HepG2 (cell line): ENCODE results near the gene COL18A1. TPM values are rescaled to one million over a fixed set of nuclear protein-coding genes. Genes with fewer than 3 reads are reported as not detected.

Source experiments
- AKAP8 ChIP-seq: sonication (generic); formaldehyde crosslinking; IDR thresholded peaks from 2 replicates; pipeline ENCODE4 v1.5.1; 2020; ENCODE audit warnings: mild to moderate bottlenecking, missing genetic modification reagents
- ETV6 ChIP-seq: sonication (generic); formaldehyde crosslinking; conservative IDR thresholded peaks from 2 replicates; pipeline ENCODE4 v1.4.0; 2020; ENCODE audit warnings: missing genetic modification reagents
- JDP2 ChIP-seq: sonication (generic); formaldehyde crosslinking; IDR thresholded peaks from 2 replicates; pipeline ENCODE4 v1.8.1; 2022; ENCODE audit warnings: missing genetic modification reagents, borderline replicate concordance
- KAT8 ChIP-seq: IDR thresholded peaks from 2 replicates; pipeline ENCODE4 v1.6.1; 2016; ENCODE audit warnings: missing genetic modification reagents, missing compliant biosample characterization
- MLLT10 ChIP-seq: sonication (generic); formaldehyde crosslinking; IDR thresholded peaks from 2 replicates; pipeline ENCODE4 v1.4.0; 2020; ENCODE audit warnings: missing genetic modification reagents
- NFIB ChIP-seq: sonication (generic); formaldehyde crosslinking; IDR thresholded peaks from 2 replicates; pipeline ENCODE4 v1.9.0; 2021; ENCODE audit warnings: missing genetic modification reagents, mild to moderate bottlenecking, borderline replicate concordance
- POLR2AphosphoS2 ChIP-seq: IDR thresholded peaks from 2 replicates; pipeline ENCODE4 v1.6.1; 2011; ENCODE audit warnings: low read depth, low read length, improper control_type of control experiment
- ZC3H13 ChIP-seq: sonication (generic); formaldehyde crosslinking; IDR thresholded peaks from 2 replicates; pipeline ENCODE4 v1.8.1; 2023; ENCODE audit warnings: mild to moderate bottlenecking, missing genetic modification reagents, moderate library complexity
- ZC3H4 ChIP-seq: sonication (generic); formaldehyde crosslinking; IDR thresholded peaks from 2 replicates; pipeline ENCODE4 v1.4.0; 2020; ENCODE audit warnings: missing genetic modification reagents, borderline replicate concordance
- ZNF180 ChIP-seq: sonication (generic); formaldehyde crosslinking; IDR thresholded peaks from 2 replicates; pipeline ENCODE4 v1.4.0; 2020; ENCODE audit warnings: low read depth, missing genetic modification reagents, borderline replicate concordance
- ZNF292 ChIP-seq: sonication (generic); formaldehyde crosslinking; IDR thresholded peaks from 2 replicates; pipeline ENCODE4 v1.8.1; 2022; ENCODE audit warnings: mild to moderate bottlenecking, low read depth, missing genetic modification reagents, borderline replicate concordance
- ZNF33B ChIP-seq: sonication (generic); formaldehyde crosslinking; IDR thresholded peaks from 2 replicates; pipeline ENCODE4 v1.5.1; 2020; ENCODE audit warnings: mild to moderate bottlenecking, missing genetic modification reagents
- ZNF451 ChIP-seq: sonication (generic); formaldehyde crosslinking; IDR thresholded peaks from 2 replicates; pipeline ENCODE4 v1.5.0; 2020; ENCODE audit warnings: mild to moderate bottlenecking, missing genetic modification reagents
- ZNF577 ChIP-seq: sonication (generic); formaldehyde crosslinking; IDR thresholded peaks from 2 replicates; pipeline ENCODE4 v1.4.0; 2020; ENCODE audit warnings: mild to moderate bottlenecking, low read depth, missing genetic modification reagents, borderline replicate concordance
- polyA plus RNA-seq, 8 experiments: library from polyadenylated mRNA; depleted of rRNA in 3 of 8; stranded (reverse) in 7 of 8; unstranded in 1 of 8; fragments of >200 nt; fragmentation: Illumina TruSeq in 4 of 8; extraction: Trizol in 4 of 8; gene quantifications; 2 replicates each; pipeline versions ENCODE4 v1.2.1 to v1.2.3, GENCODE V29; 2011 to 2016; ENCODE audit warnings: low read depth in 4 of 8, missing spikeins in 1 of 8, mixed read lengths in 1 of 8; ENCODE audit not compliant: insufficient read depth in 1 of 8
- total RNA-seq, 5 experiments: library from RNA; depleted of rRNA; stranded (reverse); fragments of >200 nt; fragmentation: Illumina TruSeq; extraction: Trizol; gene quantifications; 2 replicates each; pipeline ENCODE4 v1.2.3, GENCODE V29; 2016; ENCODE audit warnings: low read depth in 1 of 5
- TF ChIP-seq, protein P1 (sequence below): sonication (generic); formaldehyde crosslinking; IDR thresholded peaks from 2 replicates; pipeline ENCODE4 v1.5.0; 2020; ENCODE audit warnings: mild to moderate bottlenecking, missing genetic modification reagents
- TF ChIP-seq, protein P2 (sequence below): sonication (generic); formaldehyde crosslinking; IDR thresholded peaks from 2 replicates; pipeline ENCODE4 v1.8.1; 2023; ENCODE audit warnings: missing genetic modification reagents, inconsistent platforms, borderline replicate concordance
- TF ChIP-seq, protein P3 (sequence below): sonication (generic); formaldehyde crosslinking; IDR thresholded peaks from 2 replicates; pipeline ENCODE4 v1.8.1; 2023; ENCODE audit warnings: mild to moderate bottlenecking, missing genetic modification reagents
- TF ChIP-seq, protein P4 (sequence below): sonication (generic); formaldehyde crosslinking; IDR thresholded peaks from 2 replicates; pipeline ENCODE4 v1.4.0; 2020; ENCODE audit warnings: missing genetic modification reagents, borderline replicate concordance
- TF ChIP-seq, protein P5 (sequence below): sonication (generic); formaldehyde crosslinking; IDR thresholded peaks from 2 replicates; pipeline ENCODE4 v1.4.0; 2020; ENCODE audit warnings: mild to moderate bottlenecking, low read depth, missing genetic modification reagents

COL18A1 gene
- total and polyA plus RNA-seq, 2 of the 13 experiments (the other 11 are each of a cell fraction or from before 2014, with no cell fraction given), result 79.0 to 102 TPM

DNA sequence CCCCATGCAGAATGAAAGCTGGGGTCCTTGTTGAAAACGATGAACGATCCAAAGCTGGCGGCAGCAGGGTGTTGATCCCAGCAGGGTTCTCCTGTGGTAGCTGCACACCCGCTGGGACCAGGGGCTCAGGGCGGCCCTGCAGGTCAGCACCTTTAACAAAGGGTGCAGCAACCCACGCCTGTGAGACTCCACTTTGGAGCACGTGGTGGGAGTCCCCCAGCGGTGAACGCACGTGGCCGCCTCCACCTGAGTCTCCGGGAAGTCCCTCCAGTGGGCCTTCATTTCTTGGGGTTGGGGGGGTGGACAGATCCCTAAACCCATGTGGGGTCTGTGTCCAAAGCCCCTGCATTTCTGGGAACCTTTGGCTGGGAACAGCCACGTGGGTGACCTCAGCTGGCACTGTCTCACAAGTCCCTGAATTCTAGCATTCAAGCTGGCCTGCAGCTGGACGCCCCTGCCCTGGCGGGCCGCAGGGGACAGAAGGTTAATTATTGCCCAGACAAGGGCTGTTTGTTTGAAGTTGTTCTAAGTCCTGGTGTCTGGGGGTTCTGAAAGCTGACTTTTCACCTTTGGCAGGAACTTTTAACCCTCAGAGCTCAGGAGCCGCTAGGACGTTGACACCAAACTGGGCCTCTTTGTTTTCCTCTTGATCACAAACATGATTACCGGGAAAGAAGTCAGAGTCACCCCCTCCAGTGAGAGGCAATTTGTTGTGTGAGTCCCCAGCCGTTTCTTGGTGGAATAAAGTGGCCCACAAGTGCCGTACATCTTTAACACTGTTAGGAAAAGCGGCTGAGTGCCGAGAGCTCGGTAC is 64.5 kb downstream of the COL18A1 start (continued):
- TF ChIP-seq ZNF451 (CRISPR knock-in tag) (no peak), ZNF292 (no peak), KAT8 (peak; percentile 56; the same call in 1 of the 2 replicates), JDP2 (CRISPR knock-in tag) (peak; percentile 52; the same call in 1 of the 2 replicates), MLLT10 (no peak), ZC3H4 (CRISPR knock-in tag) (no peak), POLR2AphosphoS2 (no peak), ZC3H13 (CRISPR knock-in tag) (peak; percentile 81), ZNF577 (CRISPR knock-in tag) (no peak), AKAP8 (CRISPR knock-in tag) (0 out of 2 replicates have a peak, but pooled peaks have one; percentile 36), ZNF33B (CRISPR knock-in tag) (0 out of 2 replicates have a peak, but pooled peaks have one; percentile 26), NFIB (CRISPR knock-in tag) (no peak), ZNF180 (no peak), ETV6 (no peak)
- TF ChIP-seq, protein P1, sequence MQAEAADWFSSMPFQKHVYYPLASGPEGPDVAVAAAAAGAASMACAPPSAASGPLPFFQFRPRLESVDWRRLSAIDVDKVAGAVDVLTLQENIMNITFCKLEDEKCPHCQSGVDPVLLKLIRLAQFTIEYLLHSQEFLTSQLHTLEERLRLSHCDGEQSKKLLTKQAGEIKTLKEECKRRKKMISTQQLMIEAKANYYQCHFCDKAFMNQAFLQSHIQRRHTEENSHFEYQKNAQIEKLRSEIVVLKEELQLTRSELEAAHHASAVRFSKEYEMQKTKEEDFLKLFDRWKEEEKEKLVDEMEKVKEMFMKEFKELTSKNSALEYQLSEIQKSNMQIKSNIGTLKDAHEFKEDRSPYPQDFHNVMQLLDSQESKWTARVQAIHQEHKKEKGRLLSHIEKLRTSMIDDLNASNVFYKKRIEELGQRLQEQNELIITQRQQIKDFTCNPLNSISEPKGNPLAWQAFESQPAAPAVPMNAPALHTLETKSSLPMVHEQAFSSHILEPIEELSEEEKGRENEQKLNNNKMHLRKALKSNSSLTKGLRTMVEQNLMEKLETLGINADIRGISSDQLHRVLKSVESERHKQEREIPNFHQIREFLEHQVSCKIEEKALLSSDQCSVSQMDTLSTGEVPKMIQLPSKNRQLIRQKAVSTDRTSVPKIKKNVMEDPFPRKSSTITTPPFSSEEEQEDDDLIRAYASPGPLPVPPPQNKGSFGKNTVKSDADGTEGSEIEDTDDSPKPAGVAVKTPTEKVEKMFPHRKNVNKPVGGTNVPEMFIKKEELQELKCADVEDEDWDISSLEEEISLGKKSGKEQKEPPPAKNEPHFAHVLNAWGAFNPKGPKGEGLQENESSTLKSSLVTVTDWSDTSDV (CRISPR knock-in tag), result no peak; the same call in 1 of the 2 replicates
- TF ChIP-seq, protein P2, sequence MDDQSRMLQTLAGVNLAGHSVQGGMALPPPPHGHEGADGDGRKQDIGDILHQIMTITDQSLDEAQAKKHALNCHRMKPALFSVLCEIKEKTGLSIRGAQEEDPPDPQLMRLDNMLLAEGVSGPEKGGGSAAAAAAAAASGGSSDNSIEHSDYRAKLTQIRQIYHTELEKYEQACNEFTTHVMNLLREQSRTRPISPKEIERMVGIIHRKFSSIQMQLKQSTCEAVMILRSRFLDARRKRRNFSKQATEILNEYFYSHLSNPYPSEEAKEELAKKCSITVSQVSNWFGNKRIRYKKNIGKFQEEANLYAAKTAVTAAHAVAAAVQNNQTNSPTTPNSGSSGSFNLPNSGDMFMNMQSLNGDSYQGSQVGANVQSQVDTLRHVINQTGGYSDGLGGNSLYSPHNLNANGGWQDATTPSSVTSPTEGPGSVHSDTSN (CRISPR knock-in tag), result no peak
- TF ChIP-seq, protein P3, sequence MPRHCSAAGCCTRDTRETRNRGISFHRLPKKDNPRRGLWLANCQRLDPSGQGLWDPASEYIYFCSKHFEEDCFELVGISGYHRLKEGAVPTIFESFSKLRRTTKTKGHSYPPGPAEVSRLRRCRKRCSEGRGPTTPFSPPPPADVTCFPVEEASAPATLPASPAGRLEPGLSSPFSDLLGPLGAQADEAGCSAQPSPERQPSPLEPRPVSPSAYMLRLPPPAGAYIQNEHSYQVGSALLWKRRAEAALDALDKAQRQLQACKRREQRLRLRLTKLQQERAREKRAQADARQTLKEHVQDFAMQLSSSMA (CRISPR knock-in tag), result peak; percentile 77; the same call in 1 of the 2 replicates
- TF ChIP-seq, protein P4, sequence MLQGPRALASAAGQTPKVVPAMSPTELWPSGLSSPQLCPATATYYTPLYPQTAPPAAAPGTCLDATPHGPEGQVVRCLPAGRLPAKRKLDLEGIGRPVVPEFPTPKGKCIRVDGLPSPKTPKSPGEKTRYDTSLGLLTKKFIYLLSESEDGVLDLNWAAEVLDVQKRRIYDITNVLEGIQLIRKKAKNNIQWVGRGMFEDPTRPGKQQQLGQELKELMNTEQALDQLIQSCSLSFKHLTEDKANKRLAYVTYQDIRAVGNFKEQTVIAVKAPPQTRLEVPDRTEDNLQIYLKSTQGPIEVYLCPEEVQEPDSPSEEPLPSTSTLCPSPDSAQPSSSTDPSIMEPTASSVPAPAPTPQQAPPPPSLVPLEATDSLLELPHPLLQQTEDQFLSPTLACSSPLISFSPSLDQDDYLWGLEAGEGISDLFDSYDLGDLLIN, result no peak
- TF ChIP-seq, protein P5, sequence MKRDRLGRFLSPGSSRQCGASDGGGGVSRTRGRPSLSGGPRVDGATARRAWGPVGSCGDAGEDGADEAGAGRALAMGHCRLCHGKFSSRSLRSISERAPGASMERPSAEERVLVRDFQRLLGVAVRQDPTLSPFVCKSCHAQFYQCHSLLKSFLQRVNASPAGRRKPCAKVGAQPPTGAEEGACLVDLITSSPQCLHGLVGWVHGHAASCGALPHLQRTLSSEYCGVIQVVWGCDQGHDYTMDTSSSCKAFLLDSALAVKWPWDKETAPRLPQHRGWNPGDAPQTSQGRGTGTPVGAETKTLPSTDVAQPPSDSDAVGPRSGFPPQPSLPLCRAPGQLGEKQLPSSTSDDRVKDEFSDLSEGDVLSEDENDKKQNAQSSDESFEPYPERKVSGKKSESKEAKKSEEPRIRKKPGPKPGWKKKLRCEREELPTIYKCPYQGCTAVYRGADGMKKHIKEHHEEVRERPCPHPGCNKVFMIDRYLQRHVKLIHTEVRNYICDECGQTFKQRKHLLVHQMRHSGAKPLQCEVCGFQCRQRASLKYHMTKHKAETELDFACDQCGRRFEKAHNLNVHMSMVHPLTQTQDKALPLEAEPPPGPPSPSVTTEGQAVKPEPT, result peak; percentile 74; the same call in 1 of the 2 replicates
